ENCODE results near the gene NRCAM.

NRCAM gene

DNA sequence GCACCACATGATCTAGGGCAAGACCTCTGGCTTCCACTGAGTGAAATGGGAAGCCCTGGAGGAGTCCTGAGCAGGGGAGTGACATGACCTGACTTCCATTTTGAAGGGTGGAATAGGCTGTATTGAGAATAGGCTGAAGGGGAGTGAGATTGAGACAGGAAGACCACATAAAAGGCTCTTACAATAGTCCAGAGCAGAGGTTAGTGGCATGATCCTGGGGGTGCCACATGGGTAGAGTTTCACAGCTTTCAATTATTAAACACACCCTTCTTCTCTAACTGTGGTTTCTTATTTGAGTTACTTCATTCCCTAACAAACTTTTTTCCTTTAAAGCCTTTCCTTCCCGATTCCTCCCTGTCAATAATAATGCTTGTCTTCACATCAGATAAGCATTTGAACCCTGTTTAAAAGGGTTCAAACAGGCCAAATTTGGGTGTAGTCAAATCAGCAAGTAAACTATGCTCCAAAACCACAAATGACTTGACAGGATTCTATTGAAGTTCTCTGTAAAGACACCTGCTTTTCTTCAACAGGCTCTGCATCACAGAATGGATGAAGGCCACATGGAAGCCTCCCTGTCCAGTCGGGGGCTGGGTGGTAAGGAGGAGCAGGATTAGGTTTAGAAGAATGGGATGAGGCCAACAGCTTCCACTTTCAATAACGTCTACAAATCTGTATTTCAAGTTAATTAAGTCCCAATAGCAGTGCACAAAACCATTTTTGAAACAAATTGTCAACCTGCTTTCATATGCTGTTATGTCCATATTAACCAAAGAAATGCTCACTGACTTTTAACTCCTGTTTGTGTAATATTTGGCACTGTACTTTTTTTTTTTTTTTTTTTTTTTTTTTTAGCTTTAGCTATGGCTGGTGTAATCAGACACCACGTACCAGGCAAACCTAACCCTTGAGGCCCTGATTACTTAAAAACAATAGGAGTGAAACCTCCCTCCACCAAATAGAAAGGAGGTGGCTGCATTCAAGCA lies 131.9 kb downstream of the NRCAM start:
- no peaks in the 10 kb centered on the region for H3K4me1 ChIP-seq (ENCODE audit: control insufficient read depth, insufficient read depth, low read length, unreplicated experiment)

DNA sequence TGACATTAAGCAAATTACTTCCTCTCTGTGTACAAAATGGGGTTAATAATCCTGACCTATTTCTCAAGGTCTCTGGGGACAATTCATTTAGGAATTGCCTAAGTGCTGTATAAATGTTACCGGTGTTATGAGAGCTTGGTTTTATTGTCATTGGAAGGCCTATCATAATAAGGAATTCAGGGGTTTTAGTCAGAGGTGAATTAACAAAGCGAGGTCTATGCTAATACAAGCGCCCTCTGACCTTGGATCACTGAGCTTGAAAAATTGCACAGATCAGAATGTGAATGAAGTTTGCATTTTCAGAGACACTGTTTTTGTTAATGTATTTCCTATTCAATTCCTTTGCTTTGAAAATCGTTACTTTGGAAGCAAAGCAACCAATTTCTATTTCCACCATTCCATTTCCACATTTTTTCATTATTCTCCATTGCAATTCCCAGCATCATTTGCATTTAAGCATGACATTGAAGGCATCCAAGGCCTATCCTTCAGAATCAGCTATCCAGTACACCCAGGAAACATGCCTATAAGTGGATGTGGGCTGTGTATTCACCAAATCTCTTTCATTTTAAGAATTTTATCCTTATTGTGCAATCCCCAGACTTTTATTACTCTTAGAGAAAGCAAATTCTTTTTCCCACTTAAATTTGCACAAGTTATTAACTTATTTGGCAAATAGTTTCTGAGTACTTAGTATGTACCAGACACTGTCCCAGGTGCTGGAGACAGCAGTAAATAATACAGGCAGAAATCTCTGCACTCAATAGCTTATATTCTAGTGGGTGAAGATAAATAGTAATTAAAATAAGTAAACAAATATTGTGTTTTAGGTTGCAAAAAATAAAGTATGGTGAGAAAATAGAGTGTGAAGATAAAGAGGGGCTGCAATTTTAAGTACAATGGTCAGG lies 133.1 kb downstream of the NRCAM start:
- Histone ChIP-seq H3K36me3 (ENCODE audit: insufficient read depth, low read length) (no peaks in the 10 kb centered on the region), H3K4me1 (ENCODE audit: control insufficient read depth, insufficient read depth, low read length, unreplicated experiment) (no peaks in the 10 kb centered on the region), H3K79me2 (ENCODE audit: control insufficient read depth, insufficient read depth, low read length, unreplicated experiment) (no peaks in the 10 kb centered on the region), H3K27ac (ENCODE audit: low read depth, low read length) (no peak overlapping the region), H3K27me3 (ENCODE audit: insufficient read depth, low read length) (no peaks in the 10 kb centered on the region), H2AFZ (ENCODE audit: low read length, unreplicated experiment) (no peak overlapping the region), H3K4me3 (ENCODE audit: low read depth, low read length) (no peak overlapping the region)

More for the DNA sequence above, 131.9 kb downstream of the NRCAM start:
- no peaks in the 10 kb centered on the region for H3K27me3 ChIP-seq (ENCODE audit: insufficient read depth, low read length)
- H3K36me3 ChIP-seq (ENCODE audit: insufficient read depth, low read length), result no peaks in the 10 kb centered on the region
- H3K4me3 ChIP-seq (ENCODE audit: low read depth, low read length), result no peak overlapping the region
- H2AFZ ChIP-seq (ENCODE audit: low read length, unreplicated experiment), result no peak overlapping the region
- H3K27ac ChIP-seq (ENCODE audit: low read depth, low read length), result no peak overlapping the region
- H3K79me2 ChIP-seq (ENCODE audit: control insufficient read depth, insufficient read depth, low read length, unreplicated experiment), result no peaks in the 10 kb centered on the region

DNA sequence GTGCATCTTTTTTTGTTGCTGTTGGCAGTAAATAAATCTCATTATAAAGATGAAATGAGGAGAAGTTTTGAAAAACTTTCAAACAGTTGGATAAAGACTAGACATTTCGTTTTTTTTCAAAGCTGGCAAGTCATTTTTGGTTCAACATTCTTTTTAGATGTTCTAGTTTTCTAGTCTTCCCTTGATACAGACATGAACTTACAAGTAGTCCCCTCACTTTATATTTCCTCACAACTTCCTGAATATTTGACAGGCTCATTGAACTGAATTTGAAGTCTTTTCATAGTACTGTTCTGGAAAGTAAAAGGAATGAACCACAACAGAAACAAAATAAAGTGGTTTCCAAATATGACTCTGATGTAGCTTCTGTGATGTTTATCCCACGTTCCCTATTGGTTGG lies 134.2 kb downstream of the NRCAM start:
- Histone ChIP-seq H3K4me1 (ENCODE audit: control insufficient read depth, insufficient read depth, low read length, unreplicated experiment) (no peaks in the 10 kb centered on the region), H3K79me2 (ENCODE audit: control insufficient read depth, insufficient read depth, low read length, unreplicated experiment) (no peaks in the 10 kb centered on the region), H2AFZ (ENCODE audit: low read length, unreplicated experiment) (no peak overlapping the region)

DNA sequence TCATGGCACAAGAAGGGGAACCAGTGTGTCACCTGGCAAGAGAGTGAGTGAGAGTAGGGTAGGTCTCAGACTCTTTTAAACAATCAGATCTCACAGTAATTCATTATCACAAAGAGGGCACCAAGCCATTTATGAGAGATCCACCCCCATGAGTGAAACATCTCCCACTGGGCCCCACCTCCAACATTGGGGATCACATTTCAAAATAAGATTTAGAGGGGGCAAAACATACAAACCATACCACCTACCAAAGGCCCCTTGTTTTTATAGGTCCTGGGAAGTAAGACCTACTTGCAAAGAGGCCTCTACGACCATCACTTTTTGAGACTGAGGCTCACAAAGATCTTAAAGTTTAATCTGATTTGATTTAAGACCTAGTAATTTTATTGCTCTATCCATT lies 134.9 kb downstream of the NRCAM start:
- H2AFZ ChIP-seq (ENCODE audit: low read length, unreplicated experiment), result no peak overlapping the region
- H3K79me2 ChIP-seq (ENCODE audit: control insufficient read depth, insufficient read depth, low read length, unreplicated experiment), result no peaks in the 10 kb centered on the region
- no peak overlapping the region for H3K27ac ChIP-seq (ENCODE audit: low read depth, low read length)
- no peaks in the 10 kb centered on the region for H3K27me3 ChIP-seq (ENCODE audit: insufficient read depth, low read length)
- no peaks in the 10 kb centered on the region for H3K4me1 ChIP-seq (ENCODE audit: control insufficient read depth, insufficient read depth, low read length, unreplicated experiment)
- no peak overlapping the region for H3K4me3 ChIP-seq (ENCODE audit: low read depth, low read length)
- no peaks in the 10 kb centered on the region for H3K36me3 ChIP-seq (ENCODE audit: insufficient read depth, low read length)

More for the DNA sequence above, 134.2 kb downstream of the NRCAM start:
- no peak overlapping the region for H3K27ac ChIP-seq (ENCODE audit: low read depth, low read length)
- no peak overlapping the region for H3K4me3 ChIP-seq (ENCODE audit: low read depth, low read length)
- H3K27me3 ChIP-seq (ENCODE audit: insufficient read depth, low read length), result no peaks in the 10 kb centered on the region
- no peaks in the 10 kb centered on the region for H3K36me3 ChIP-seq (ENCODE audit: insufficient read depth, low read length)

DNA sequence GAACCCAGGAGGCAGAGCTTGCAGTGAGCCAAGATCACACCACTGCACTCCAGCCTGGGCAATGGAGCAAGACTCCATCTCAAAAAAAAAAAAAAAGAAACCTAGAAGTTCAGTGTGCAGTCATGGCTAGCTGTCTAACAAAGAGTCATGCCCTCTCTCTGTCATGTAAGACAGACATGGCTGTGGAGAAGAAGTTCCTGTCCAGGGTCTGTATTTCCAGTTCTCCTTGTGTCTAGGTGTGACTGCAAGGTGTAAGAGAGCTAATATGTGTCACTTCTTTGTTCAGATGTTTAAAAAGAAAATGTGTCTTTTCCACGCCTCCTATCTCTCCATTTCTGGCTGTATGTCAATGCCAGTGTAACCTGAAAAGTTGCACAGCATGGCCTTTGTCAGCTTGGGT lies 139.5 kb downstream of the NRCAM start:
- Histone ChIP-seq H3K27me3 (ENCODE audit: insufficient read depth, low read length) (no peaks in the 10 kb centered on the region), H2AFZ (ENCODE audit: low read length, unreplicated experiment) (no peak overlapping the region), H3K79me2 (ENCODE audit: control insufficient read depth, insufficient read depth, low read length, unreplicated experiment) (no peaks in the 10 kb centered on the region), H3K36me3 (ENCODE audit: insufficient read depth, low read length) (no peaks in the 10 kb centered on the region), H3K27ac (ENCODE audit: low read depth, low read length) (no peak overlapping the region), H3K4me3 (ENCODE audit: low read depth, low read length) (no peak overlapping the region), H3K4me1 (ENCODE audit: control insufficient read depth, insufficient read depth, low read length, unreplicated experiment) (peaks cover 6% of the 10 kb centered on the region)

DNA sequence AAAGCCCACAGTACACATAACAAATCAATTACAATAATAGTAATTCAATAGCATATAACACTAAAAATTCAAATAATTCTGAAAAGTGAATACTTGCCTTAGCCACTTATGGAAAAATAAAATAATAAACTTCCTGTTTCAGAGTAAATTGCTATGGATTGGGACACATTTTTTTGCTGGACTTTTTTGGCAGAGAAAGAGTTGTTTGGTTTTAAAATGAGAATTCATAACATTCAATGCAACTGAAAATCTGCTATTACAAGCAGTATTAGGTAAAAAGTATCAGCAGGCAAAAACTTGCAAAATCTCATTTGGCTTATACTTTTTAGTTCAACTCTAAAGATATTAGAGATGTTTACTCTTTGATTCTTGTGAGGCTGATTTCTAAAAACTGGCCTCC lies 141.7 kb downstream of the NRCAM start:
- Histone ChIP-seq H3K27me3 (ENCODE audit: insufficient read depth, low read length) (no peaks in the 10 kb centered on the region), H2AFZ (ENCODE audit: low read length, unreplicated experiment) (no peak overlapping the region), H3K4me1 (ENCODE audit: control insufficient read depth, insufficient read depth, low read length, unreplicated experiment) (peaks cover 27% of the 10 kb centered on the region), H3K27ac (ENCODE audit: low read depth, low read length) (no peak overlapping the region), H3K79me2 (ENCODE audit: control insufficient read depth, insufficient read depth, low read length, unreplicated experiment) (no peaks in the 10 kb centered on the region), H3K36me3 (ENCODE audit: insufficient read depth, low read length) (no peaks in the 10 kb centered on the region), H3K4me3 (ENCODE audit: low read depth, low read length) (no peak overlapping the region)

DNA sequence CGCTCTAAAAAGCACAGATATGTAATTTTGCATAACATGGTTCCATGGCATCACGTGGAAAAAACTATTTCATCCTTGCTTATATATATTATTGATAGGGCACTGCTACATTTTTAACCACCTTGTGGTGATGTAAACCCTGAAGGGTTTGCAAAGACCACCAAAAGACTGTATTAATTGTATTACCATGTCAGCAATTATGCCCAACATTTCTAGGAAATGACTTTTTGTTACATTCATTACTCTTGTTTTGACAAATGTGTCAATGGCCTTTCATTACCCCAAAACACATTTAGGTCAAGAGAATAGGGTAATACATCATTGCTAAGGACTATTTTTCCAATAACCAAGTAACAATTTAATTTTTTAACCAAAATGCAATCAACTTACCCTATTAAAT lies 142.2 kb downstream of the NRCAM start:
- Histone ChIP-seq H3K36me3 (ENCODE audit: insufficient read depth, low read length) (no peaks in the 10 kb centered on the region), H3K4me1 (ENCODE audit: control insufficient read depth, insufficient read depth, low read length, unreplicated experiment) (peaks cover 32% of the 10 kb centered on the region), H3K4me3 (ENCODE audit: low read depth, low read length) (no peak overlapping the region), H2AFZ (ENCODE audit: low read length, unreplicated experiment) (no peak overlapping the region), H3K27me3 (ENCODE audit: insufficient read depth, low read length) (no peaks in the 10 kb centered on the region), H3K79me2 (ENCODE audit: control insufficient read depth, insufficient read depth, low read length, unreplicated experiment) (no peaks in the 10 kb centered on the region), H3K27ac (ENCODE audit: low read depth, low read length) (no peak overlapping the region)

DNA sequence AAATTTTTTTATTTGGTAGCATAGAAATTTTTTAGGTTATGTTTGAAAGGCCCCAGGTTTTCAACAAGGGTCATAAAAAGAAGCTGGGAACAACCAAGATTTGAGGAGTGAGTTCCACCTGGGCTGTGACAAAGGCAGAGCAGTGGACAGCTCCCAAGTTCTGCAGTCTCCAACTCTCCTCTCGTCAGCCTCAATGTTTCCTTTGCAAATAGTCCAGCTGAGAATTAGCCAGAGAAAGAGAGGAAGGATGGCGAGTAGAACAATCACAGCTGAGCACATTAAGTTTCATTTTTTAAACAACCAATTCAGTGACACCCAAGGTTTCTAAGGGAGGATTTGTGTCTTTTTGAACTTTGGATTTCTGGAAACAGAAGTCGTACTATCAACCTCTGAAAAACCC lies 143.2 kb downstream of the NRCAM start:
- H2AFZ ChIP-seq (ENCODE audit: low read length, unreplicated experiment), result no peak overlapping the region
- H3K36me3 ChIP-seq (ENCODE audit: insufficient read depth, low read length), result no peaks in the 10 kb centered on the region
- no peaks in the 10 kb centered on the region for H3K27me3 ChIP-seq (ENCODE audit: insufficient read depth, low read length)
- H3K4me1 ChIP-seq (ENCODE audit: control insufficient read depth, insufficient read depth, low read length, unreplicated experiment), result peaks cover 42% of the 10 kb centered on the region
- H3K27ac ChIP-seq (ENCODE audit: low read depth, low read length), result no peak overlapping the region
- no peak overlapping the region for H3K4me3 ChIP-seq (ENCODE audit: low read depth, low read length)
- H3K79me2 ChIP-seq (ENCODE audit: control insufficient read depth, insufficient read depth, low read length, unreplicated experiment), result no peaks in the 10 kb centered on the region

DNA sequence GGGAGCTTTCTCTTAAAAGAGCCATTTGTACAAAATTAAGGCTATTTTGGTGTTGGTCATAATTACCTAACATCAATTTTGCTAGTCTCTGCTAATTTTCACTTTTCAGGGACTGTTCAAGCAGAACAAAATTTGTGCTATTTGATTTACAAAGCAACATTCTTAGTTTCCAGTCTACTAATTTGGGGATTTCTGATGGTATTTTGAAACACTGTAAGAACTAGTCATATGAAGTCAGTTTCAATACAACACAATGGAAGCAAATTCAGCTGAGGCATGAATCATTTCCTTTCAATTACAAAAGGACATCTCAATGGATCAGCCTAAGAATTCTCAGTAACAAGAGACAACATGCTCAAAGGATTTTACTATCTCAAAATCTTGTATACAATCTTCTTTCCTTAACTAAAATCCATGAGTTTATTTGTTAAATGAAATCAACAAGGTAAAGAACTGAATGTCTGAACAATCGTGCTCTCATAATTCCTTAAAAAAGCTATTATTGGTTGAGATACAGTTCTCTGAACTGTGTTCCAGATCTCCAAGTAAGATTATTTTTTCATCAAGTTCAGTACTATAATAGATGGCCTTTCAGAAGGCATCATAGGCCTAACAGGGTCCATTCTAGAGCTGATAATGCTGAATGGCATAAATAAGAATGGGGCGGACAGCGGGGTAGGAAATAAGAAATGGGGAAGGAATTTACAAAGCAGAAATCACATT lies 144.6 kb downstream of the NRCAM start:
- Histone ChIP-seq H3K27ac (ENCODE audit: low read depth, low read length) (peak overlapping the region; percentile 99), H3K4me3 (ENCODE audit: low read depth, low read length) (peak overlapping the region; percentile 8; the same call in 1 of the 2 replicates), H3K36me3 (ENCODE audit: insufficient read depth, low read length) (no peaks in the 10 kb centered on the region), H3K79me2 (ENCODE audit: control insufficient read depth, insufficient read depth, low read length, unreplicated experiment) (no peaks in the 10 kb centered on the region), H3K4me1 (ENCODE audit: control insufficient read depth, insufficient read depth, low read length, unreplicated experiment) (peaks cover 55% of the 10 kb centered on the region), H3K27me3 (ENCODE audit: insufficient read depth, low read length) (no peaks in the 10 kb centered on the region), H2AFZ (ENCODE audit: low read length, unreplicated experiment) (peak overlapping the region; percentile 26)

DNA sequence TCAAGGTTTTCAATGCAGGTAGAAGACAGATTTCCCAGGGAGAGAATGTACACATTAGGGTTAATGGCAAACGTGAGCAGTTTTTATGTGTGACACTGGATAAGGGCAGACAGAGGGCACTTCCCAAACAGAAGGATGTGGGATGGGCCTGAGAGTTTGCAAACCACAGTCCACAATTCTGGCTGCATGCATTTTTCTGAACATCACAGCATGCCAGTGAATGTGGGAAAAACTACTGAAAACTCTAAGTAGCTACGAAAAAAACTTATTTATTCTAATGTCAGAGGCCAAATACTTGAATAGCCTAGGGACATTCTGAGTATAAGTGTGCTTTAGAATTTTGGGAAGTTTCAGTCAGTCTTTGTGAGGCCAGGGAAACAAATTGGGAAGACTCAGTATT lies 145.9 kb downstream of the NRCAM start:
- Histone ChIP-seq H3K4me3 (ENCODE audit: low read depth, low read length) (no peak overlapping the region; the same call in 1 of the 2 replicates), H3K27me3 (ENCODE audit: insufficient read depth, low read length) (no peaks in the 10 kb centered on the region), H3K27ac (ENCODE audit: low read depth, low read length) (peak overlapping the region; percentile 99), H3K79me2 (ENCODE audit: control insufficient read depth, insufficient read depth, low read length, unreplicated experiment) (no peaks in the 10 kb centered on the region), H3K4me1 (ENCODE audit: control insufficient read depth, insufficient read depth, low read length, unreplicated experiment) (peaks cover 55% of the 10 kb centered on the region), H3K36me3 (ENCODE audit: insufficient read depth, low read length) (no peaks in the 10 kb centered on the region), H2AFZ (ENCODE audit: low read length, unreplicated experiment) (peak overlapping the region; percentile 0)
